ENCODE results near the gene MFRP.

MFRP gene

DNA sequence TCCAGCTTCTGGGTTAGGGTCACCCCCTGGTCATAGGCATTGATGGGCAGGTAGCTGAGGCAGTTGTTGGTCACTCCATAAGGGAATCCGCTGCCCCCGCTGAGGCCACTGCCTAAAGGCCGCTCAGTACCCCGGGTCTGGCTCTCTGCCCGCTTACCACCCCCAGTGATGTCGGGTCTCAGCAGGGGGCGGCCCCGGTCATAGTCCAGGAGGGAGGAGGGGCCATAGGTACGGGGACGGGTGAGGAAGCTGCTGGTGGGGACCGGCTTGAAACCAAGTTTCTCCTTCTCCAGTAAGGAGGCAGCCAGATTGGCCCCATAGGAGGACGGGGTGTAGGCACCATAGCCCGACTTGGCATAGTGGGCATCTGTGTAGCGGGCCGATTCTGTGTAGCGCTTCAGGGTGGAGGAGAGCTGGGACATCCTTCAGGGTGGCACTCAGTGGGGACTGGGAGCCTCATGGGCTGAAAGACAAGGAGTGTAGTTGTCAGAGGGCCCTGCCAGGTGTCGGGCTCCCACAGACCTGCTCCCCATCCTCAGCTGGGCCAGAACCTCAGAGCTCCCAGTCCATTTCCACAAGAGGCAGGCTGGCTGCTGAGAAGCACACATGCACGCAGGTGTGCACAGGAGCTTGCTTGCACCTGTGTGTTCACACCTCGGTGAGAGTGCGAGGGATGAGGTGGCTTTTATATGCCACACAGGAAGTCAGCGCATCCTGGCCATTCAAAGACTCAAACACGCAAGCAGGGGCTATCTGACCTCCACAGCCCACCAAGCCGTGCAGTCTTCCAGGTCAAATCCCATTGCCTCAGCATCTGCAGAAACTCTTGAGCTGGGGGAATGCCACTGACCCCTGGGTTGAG, 26.8 kb upstream of the MFRP start:
- DNase-seq (ENCODE audit: low read depth): no peak

- DNase-seq (ENCODE audit: low read depth): no peak
Observed at GRCh38 chr11:119372260-119373058, 26.0 kb upstream of the MFRP start.

GRCh38 chr11:119371778-119372182, 25.3 kb upstream of the MFRP start:
- no peak for DNase-seq (ENCODE audit: low read depth)

GRCh38 chr11:119371067-119371601, 24.6 kb upstream of the MFRP start:
- no peak for DNase-seq (ENCODE audit: low read depth)

DNA sequence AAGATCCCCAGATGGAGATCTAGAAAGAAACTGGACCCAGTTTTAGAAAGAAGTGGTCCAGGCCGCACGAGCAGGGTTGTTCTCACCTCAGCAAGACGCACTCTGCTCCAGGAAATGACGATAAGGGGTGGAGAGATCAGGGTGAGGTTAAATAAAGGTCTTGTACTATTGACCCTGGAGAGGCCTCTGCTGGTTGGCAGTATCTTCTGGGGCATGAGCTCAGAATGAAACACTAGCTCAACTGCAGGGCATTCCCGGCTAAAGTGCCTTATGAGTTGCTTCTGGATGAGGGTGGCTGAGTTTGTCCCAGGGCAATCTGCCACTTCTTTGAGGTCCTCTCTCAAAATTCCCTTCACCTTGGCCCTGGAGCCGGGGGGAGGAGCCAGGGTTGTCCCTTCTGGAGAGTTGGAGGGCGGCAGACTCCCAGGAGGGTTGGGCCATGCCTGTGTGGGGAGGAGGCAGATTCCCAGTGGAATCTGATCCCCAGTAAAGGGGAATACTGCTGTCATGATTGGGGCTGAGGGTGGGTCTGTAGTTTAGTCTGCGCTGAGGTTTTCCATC, 24.1 kb upstream of the MFRP start:
- no peak for DNase-seq (ENCODE audit: low read depth)

- no peak for DNase-seq (ENCODE audit: low read depth)
Observed at GRCh38 chr11:119369132-119369925, 22.8 kb upstream of the MFRP start.

DNA sequence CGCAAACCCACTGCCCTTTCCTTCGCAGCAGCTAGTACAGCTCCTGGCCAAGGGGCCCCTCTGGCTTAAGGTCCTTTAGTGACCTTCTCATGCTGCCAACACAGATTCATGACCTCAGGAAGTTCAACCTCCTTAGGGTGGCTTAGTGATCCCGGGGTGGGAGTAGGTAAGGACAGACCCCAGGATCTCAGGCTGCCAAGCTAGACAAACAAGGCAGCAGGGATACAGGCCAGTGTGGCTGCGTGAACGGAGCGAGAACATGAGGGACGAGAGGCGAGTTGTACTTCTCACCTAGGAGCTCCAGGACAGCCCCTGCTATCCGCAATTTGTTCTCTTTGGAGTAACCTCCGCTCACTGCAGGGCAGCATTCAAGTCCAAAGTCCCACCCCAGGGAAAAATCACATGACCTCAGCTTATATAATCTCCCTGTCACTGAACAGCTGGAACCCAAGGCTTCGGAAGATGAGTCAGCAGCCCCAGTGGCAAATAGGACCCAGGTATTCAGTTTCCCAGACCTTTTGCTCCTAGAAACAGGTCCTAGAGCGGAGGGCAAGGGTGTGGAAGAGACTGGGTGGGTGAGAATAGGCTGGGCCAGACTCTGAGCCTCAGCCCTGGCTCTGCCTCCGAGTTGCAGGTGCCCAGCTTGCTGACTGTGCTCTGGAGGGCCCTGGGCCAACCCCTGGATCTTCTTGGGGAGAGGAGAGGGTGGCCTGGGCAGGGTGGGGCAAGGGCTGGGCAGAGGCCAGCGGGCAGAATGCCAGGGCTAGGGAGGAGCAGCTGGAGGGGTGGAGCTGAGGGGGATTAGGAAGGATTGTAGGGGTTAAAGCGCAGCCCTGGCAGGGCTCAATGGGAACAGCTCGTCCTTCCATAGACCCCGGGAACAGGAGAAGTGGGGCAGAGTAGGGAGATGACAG, 21.9 kb upstream of the MFRP start:
- no peak for DNase-seq (ENCODE audit: low read depth)

GRCh38 chr11:119367661-119368120, 21.2 kb upstream of the MFRP start:
- DNase-seq (ENCODE audit: low read depth): no peak

GRCh38 chr11:119366690-119367620, 20.4 kb upstream of the MFRP start:
- no peak for DNase-seq (ENCODE audit: low read depth)

GRCh38 chr11:119365071-119365591, 18.6 kb upstream of the MFRP start:
- DNase-seq (ENCODE audit: low read depth): no peak

DNA sequence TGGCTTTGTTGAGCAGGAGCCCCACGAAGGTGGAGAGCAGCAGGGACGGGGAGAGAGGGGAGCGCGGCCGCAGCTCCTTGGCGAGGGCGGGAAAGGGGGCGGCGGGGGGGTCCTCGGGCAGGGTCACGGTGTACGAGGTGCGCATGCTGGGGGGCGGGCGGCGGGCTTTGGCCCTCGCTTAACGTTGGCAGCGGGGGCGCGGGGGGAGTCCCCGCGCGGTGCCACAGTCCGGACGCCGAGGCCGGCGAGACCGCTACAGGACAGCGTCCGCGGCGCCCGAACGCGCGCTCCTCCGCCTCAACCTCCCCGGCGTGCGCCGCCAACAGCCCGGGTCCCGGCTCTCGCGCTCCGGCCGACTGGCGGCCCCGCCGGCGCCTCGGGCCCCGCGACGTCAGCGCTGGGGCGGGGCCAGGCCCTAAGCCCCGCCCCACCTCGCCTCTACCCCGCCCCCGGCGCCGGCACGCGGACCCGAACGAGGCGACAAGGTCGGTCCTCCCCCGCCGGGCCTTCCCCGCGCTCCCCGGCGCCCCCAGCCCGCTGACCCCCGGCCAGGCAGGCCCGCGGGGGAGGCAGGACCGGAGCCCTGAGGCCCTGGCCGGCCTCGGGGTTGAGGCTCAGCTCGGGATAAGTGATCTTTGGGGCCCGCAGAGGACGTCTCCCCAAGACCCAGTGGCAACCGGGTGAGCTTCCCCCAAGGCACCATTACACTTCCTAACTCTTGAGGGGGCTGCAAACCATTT, 17.5 kb upstream of the MFRP start:
- DNase-seq (ENCODE audit: low read depth): peak; percentile 49

DNA sequence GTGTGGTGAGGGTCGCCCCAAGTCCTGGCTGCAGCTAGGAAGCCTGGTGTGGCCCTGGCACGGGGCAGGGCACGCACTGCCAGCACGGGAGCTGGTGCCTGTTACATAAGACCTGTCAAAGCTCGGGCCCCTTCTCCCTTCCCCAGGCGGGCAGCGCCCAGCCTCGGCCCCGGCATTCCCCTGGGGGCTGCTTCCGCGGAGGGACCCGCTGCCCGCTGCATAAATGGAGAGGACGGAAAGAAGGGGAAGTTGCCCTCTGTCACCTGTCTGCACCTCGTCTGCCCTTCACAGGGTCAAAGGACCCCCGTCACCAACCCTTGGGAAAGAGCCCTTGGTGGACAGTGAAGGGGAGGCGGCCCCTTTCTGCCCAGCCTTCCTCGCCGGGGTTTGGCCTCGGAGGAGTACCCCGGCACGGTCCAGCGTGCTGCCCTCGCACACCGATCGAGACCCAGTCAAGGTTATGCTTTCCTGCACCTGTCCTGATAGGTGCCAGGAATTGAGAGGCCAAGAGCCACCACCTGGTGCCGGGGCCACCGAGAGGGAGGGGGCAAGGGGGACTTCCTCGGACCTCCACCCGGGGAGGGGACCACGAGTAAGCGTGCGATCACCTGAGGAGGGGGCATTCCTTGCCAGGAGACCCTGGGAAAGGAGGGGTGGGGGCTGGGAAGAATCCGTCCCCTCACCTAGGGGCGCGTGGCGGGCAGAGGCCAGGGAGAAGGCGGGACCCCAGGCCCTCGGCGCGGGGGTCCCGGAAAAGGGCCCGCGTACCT, 16.8 kb upstream of the MFRP start:
- DNase-seq (ENCODE audit: low read depth): no peak

GRCh38 chr11:119362741-119363080, 16.2 kb upstream of the MFRP start:
- DNase-seq (ENCODE audit: low read depth): no peak

DNA sequence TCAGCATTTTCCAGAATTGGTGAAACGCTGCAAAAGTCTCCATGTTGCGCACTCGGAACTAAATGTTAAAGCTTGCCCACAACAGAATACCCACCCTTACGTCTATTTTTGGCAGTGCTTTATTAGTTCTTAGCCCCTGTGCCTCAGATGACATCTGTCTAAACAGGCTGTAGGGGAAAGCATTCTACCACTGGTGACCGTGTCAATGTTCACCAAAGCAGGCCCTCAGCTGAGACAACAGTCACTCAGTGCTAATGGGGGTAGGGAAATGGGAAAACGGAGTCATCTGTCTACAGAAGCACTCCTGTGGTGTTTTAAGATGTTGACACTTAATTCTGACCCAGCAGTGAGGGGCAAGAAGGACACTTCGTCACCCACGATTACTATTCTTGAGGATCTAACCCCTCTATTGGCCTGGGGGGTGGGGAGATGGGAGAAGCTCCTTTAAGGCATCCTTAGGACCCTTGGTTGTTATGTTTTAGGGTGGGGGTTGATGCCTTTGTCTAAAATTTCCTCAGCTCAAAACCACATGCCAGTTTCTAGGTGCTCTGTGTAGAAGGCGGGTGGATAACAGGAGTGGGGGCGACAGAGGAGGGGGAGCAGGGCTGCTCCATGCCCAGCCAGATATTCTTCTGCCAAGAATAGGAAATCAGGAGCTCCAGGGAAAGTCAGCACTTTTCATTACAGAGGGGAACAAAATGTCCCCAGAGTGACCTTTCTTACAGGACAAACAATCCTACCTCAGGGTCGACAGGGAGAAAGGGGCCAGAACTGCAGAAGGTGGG, 15.6 kb upstream of the MFRP start:
- DNase-seq (ENCODE audit: low read depth): no peak

DNA sequence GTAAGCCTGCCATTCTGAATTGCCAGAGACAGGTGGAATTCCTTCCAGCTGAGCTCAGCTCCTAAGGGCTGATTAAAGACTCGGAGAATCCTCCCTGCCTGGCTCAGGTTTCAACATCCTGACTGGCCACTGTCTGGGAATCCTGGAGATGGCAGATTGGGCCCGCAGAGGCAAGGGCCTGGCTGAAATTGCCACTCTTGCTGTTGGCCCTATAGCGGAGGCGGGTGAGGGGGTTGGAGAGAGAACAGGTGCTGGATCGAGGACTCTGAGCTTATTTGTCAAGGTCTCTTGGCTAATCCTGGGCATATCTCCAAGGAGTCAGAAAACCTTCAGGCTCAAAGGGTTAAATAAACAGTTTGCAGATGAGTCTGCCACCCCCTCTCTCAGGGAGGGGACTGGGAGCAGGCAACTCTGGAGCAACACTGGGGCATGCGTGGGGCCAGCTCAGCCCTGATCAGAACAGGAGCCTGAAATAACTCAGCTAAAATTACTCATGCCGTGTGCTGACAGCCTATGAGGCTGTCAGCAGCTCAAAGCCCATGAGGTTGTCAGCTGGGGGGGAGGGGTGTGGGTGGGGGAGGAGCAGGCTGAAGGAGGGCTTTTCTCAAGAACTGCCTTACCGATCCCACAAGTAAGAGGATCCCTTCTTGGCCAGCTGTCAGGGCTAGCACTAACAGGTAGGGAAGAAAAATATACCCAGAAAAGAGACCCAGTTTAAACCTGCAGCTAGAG, 14.7 kb upstream of the MFRP start:
- DNase-seq (ENCODE audit: low read depth): no peak

All from stimulated activated CD8-positive, alpha-beta memory T cell treated with anti-CD3 and anti-CD28 coated beads, Interleukin-12 subunit alpha, Interleukin-12 subunit beta, amount 100 ng/mL, for 4 hours (primary cell).